ENCODE results near the gene NGDN.

The NGDN gene

DNA sequence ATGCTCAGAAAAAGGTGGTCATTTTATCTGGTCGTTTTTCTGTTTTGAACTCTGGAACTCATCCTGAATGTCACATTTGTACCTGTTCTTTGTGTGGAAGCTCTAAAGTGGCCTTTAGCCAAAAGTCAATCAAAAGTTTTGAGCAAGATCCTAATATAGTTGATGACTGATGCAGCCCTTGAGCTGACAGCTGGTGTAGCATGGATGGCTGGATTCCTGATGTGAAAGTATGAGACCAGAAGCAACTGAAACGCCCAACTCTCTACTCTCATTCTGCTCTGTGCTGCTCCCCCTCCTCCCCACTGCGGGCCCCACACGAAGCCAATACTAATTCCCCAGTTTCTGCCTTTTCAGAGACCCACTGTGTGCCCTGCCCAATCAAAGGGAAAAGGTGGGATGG is 23.7 kb upstream of the NGDN start:
- DNase-seq (ENCODE audit: low read depth): no peak
- H3K4me3 ChIP-seq (ENCODE audit: low read depth, low read length): no peak overlapping the region
- TF ChIP-seq, protein P1, sequence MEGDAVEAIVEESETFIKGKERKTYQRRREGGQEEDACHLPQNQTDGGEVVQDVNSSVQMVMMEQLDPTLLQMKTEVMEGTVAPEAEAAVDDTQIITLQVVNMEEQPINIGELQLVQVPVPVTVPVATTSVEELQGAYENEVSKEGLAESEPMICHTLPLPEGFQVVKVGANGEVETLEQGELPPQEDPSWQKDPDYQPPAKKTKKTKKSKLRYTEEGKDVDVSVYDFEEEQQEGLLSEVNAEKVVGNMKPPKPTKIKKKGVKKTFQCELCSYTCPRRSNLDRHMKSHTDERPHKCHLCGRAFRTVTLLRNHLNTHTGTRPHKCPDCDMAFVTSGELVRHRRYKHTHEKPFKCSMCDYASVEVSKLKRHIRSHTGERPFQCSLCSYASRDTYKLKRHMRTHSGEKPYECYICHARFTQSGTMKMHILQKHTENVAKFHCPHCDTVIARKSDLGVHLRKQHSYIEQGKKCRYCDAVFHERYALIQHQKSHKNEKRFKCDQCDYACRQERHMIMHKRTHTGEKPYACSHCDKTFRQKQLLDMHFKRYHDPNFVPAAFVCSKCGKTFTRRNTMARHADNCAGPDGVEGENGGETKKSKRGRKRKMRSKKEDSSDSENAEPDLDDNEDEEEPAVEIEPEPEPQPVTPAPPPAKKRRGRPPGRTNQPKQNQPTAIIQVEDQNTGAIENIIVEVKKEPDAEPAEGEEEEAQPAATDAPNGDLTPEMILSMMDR (IDR thresholded peaks at IDR 0.05; ENCODE audit: control insufficient read depth, extremely low read depth, insufficient read depth): no peak

DNA sequence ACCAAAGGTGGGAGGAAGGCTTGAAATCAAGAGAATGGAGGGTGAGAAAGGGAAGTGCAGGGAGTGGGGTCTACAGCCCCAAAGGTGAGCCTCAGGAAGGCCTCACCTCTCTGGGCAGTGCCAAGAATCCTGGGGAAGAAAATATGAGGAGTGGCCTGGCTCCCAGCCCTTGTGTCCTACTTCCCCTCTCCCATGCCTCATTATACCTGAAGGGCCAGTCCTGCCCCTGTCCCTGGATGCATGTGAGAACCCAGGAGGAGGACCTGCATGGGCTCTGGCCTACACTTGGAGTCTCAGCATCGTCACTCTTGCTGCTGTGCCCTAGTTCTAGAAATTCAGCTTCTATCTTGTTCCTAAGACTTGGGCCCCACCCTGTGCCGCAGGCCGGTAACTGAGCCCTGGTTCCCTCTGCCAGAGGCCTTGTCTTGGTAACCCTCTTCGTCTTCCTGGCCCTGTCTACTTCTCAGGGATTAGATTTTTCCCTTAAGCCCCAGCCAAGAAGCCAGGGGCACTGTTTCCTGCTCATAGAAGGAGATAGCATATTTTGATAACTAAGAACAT is 23.1 kb upstream of the NGDN start:
- TF ChIP-seq, protein P1 (IDR thresholded peaks at IDR 0.05; ENCODE audit: control insufficient read depth, extremely low read depth, insufficient read depth): no peak
- H3K4me3 ChIP-seq (ENCODE audit: low read depth, low read length): no peak overlapping the region
- no peak for DNase-seq (ENCODE audit: low read depth)

DNA sequence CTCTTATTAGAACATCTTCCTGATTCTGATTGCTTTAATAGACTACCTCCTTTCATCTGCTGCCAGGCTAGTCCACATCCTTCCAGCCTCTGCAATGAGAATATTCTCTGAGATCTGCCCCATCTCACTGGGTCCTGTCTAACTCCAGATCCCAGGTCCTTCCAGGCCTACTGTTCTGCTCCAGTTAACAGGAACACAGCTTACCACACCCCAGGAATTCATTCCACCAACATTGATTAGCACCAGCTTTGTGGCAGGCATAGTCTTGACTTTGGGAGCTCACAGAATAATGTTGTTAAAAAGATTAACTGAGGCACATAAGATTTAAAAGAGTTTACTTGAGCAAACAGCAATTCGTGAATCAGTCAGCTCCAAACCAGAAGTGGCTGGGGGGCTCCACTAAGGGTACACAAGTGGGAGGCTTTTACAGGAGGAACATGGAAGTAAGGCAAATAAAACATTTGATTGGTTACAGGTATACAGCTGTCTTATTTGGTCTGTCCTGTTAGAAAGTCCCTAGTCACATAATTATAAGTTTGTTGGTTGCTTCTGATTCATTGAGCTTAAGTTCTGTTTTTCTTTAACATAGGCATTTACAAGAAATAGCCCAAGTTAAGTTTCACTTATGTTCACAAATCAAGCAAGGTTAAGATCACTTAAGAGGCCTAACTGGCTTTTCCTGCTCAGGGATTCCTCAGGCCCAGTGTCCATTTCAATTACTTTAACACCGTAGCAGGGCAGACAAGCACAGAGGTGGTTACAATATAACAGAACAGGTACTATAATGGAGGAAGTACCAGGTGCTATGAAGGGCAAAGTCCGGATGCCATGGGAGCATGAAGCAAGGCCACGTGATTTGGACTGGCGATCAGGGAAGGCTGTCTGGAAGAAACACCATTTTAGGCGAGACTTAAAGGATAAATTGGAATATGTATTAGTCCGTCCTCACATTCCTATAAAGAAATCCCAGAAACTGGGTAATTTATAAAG is 21.8 kb upstream of the NGDN start:
- TF ChIP-seq, protein P1 (IDR thresholded peaks at IDR 0.05; ENCODE audit: control insufficient read depth, extremely low read depth, insufficient read depth): no peak
- no peak overlapping the region for H3K4me3 ChIP-seq (ENCODE audit: low read depth, low read length)
- DNase-seq (ENCODE audit: low read depth): no peak

DNA sequence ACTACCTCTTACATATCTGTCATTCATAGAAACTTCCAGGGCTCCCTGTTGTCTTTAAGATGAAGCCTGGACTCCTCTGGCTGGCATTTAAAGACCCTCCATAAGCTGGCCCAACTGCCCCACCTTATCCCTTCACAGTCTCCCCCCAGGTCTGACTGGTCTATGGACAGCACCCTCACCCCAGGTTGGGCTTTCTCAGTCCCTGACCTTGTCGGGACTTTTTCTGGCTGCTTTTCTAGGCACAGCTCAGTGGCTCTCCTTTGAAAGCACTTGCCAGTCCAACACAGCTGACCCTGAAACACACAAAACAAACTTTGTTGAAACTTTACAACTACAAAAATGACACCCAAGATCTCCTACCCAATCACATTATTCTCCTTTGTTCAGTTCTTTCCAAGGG is 20.2 kb upstream of the NGDN start:
- TF ChIP-seq, protein P1 (IDR thresholded peaks at IDR 0.05; ENCODE audit: control insufficient read depth, extremely low read depth, insufficient read depth): no peak
- no peak for DNase-seq (ENCODE audit: low read depth)
- no peak overlapping the region for H3K4me3 ChIP-seq (ENCODE audit: low read depth, low read length)

DNA sequence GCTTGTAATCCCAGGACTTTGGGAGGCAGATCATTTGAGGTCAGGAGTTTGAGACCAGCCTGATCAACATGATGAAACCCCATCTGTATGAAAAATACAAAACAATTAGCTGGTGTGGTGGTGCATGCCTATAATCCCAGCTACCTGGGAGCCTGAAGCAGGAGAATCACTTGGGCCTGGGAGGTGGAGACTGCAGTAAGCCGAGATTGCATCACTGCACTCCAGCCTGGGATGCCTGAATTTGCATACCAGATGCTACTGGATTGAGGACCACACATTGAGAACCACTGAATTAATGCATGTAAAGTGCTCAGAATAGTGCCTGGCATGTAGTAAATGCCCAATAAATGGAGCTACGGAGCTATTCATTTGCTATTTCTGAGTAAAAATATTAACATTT is 19.1 kb upstream of the NGDN start:
- TF ChIP-seq, protein P1 (IDR thresholded peaks at IDR 0.05; ENCODE audit: control insufficient read depth, extremely low read depth, insufficient read depth): no peak

DNA sequence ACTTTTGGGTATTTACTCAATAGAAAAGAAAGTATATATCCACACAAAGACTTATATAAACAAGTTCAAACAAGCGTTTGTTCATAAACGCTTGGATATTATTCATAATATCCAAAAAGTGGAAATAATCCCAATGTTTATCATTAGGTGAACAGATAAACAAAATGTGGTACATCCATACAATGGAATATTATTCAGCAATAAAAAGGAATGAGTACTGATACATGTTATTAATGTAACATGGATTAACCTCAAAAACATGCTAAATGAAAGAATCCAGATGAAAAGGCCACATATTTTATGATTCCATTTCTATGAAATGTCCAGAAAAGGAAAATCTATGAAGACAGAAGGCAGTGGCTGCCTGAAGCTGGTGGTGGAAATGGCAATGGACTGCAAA is 17.3 kb upstream of the NGDN start:
- TF ChIP-seq, protein P1 (IDR thresholded peaks at IDR 0.05; ENCODE audit: control insufficient read depth, extremely low read depth, insufficient read depth): no peak
- DNase-seq (ENCODE audit: low read depth): no peak
- no peak overlapping the region for H3K4me3 ChIP-seq (ENCODE audit: low read depth, low read length)

More for the DNA sequence above, 19.1 kb upstream of the NGDN start:
- DNase-seq (ENCODE audit: low read depth): no peak
- no peak overlapping the region for H3K4me3 ChIP-seq (ENCODE audit: low read depth, low read length)

All from LNCaP clone FGC (cell line).